ENCODE data around the gene HDGF.

HDGF gene

GRCh38 chr1:156721535-156721934 is 29.9 kb downstream of the HDGF start:
- no peaks in the 10 kb centered on the region for H3K27me3 ChIP-seq
- H3K9me3 ChIP-seq, result no peaks in the 10 kb centered on the region
- no peak for DNase-seq
- no peak overlapping the region for H3K4me3 ChIP-seq (ENCODE audit: low read depth, low read length)
- no peak for TF ChIP-seq CTCF (IDR thresholded peaks at IDR 0.05; ENCODE audit: low read depth, low read length)
- H3K4me1 ChIP-seq, result peaks cover 3% of the 10 kb centered on the region
- H3K36me3 ChIP-seq, result peaks cover 42% of the 10 kb centered on the region

DNA sequence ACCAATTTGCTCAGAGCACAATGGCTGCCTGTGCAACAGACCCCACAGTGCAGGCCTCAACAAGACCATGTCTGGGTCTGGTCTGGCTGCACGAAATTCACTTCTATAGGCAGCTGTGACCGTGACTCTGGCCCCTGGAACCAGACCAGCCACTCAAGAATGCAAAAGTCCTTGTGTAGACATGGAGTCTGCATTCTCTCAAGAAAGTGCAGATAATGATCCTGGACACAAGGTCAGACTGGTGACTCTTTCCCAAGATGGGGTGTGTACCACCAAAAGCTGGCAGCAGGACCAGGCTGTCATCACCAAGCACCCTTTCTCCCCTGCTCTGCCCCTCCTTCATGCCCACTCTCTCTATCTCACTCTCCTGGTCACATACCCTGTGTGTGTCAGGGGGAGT is 30.3 kb downstream of the HDGF start:
- Histone ChIP-seq H3K36me3 (peaks cover 38% of the 10 kb centered on the region), H3K4me1 (peaks cover 3% of the 10 kb centered on the region), H3K4me3 (ENCODE audit: low read depth, low read length) (no peak overlapping the region), H3K9me3 (no peaks in the 10 kb centered on the region), H3K27me3 (no peaks in the 10 kb centered on the region)
- TF ChIP-seq CTCF (IDR thresholded peaks at IDR 0.05; ENCODE audit: low read depth, low read length), result no peak
- no peak for DNase-seq

DNA sequence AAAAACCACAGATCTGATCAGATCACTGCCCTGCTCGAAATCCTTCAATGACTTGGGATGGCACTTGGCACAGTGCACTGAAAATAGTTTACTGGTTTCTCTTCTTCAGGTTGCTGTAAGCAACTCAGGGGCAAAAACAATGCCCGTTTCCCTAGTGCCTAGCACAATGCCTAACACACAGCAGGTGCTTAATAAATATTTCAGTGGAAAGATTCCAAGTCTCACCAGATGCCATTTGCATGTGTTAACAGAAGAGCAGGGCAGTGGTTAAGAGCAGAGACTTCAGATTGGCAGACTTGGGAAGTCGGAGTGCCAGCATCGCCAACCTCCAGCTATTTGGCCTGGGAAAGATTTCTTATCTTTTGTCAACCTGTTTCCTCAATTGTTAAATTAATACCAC is 34.1 kb downstream of the HDGF start:
- no peak overlapping the region for H3K4me3 ChIP-seq (ENCODE audit: low read depth, low read length)
- no peaks in the 10 kb centered on the region for H3K9me3 ChIP-seq
- peaks cover 8% of the 10 kb centered on the region for H3K36me3 ChIP-seq
- H3K4me1 ChIP-seq, result peaks cover 6% of the 10 kb centered on the region
- H3K27me3 ChIP-seq, result no peaks in the 10 kb centered on the region
- TF ChIP-seq CTCF (IDR thresholded peaks at IDR 0.05; ENCODE audit: low read depth, low read length), result no peak
- no peak for DNase-seq

GRCh38 chr1:156714830-156715229 is 36.6 kb downstream of the HDGF start:
- Histone ChIP-seq H3K4me1 (peaks cover 22% of the 10 kb centered on the region), H3K4me3 (ENCODE audit: low read depth, low read length) (no peak overlapping the region), H3K9me3 (no peaks in the 10 kb centered on the region), H3K36me3 (no peaks in the 10 kb centered on the region), H3K27me3 (no peaks in the 10 kb centered on the region)
- no peak for TF ChIP-seq CTCF (IDR thresholded peaks at IDR 0.05; ENCODE audit: low read depth, low read length)
- no peak for DNase-seq

- TF ChIP-seq CTCF (IDR thresholded peaks at IDR 0.05; ENCODE audit: low read depth, low read length), result no peak
- Histone ChIP-seq H3K4me1 (peaks cover 44% of the 10 kb centered on the region), H3K9me3 (no peaks in the 10 kb centered on the region), H3K4me3 (ENCODE audit: low read depth, low read length) (no peak overlapping the region), H3K27me3 (no peaks in the 10 kb centered on the region), H3K36me3 (no peaks in the 10 kb centered on the region)
- no peak for DNase-seq
These were observed 38.8 kb downstream of the HDGF start for GRCh38 chr1:156712626-156713025.

GRCh38 chr1:156711011-156711817 is 40.3 kb downstream of the HDGF start:
- TF ChIP-seq CTCF (IDR thresholded peaks at IDR 0.05; ENCODE audit: low read depth, low read length), result no peak
- no peak overlapping the region for H3K4me3 ChIP-seq (ENCODE audit: low read depth, low read length)
- no peaks in the 10 kb centered on the region for H3K36me3 ChIP-seq
- no peaks in the 10 kb centered on the region for H3K27me3 ChIP-seq
- H3K9me3 ChIP-seq, result no peaks in the 10 kb centered on the region
- peak; percentile 78 for DNase-seq
- H3K4me1 ChIP-seq, result peaks cover 48% of the 10 kb centered on the region

All from BE2C (cell line).